ENCODE data around the gene CLDND2.

The CLDND2 gene

GRCh38 chr19:51391073-51391611, 22.3 kb upstream of the CLDND2 start:
- no peak for DNase-seq (ENCODE audit: low read depth)
- TF ChIP-seq CTCF (conservative IDR thresholded peaks at IDR 0.05; ENCODE audit: low read length) = no peak
- H3K4me3 ChIP-seq (ENCODE audit: low read length) = no peak overlapping the region

- H3K4me3 ChIP-seq (ENCODE audit: low read length) = no peak overlapping the region
- no peak for TF ChIP-seq CTCF (conservative IDR thresholded peaks at IDR 0.05; ENCODE audit: low read length)
- no peak for DNase-seq (ENCODE audit: low read depth)
These were observed 20.3 kb upstream of the CLDND2 start for GRCh38 chr19:51389143-51389542.

- TF ChIP-seq CTCF (conservative IDR thresholded peaks at IDR 0.05; ENCODE audit: low read length) = no peak
- no peak within 1 kb of the TSS for H3K4me3 ChIP-seq (ENCODE audit: low read length)
- no peak for DNase-seq (ENCODE audit: low read depth)
These were observed 19.2 kb upstream of the CLDND2 start, which contains the start of gene LIM2 for GRCh38 chr19:51387924-51388389. TSS of gene LIM2 (minus strand) at chr19:51387974. CDS start at chr19:51387443, 531 bp downstream.

- TF ChIP-seq CTCF (conservative IDR thresholded peaks at IDR 0.05; ENCODE audit: low read length) = no peak
- DNase-seq (ENCODE audit: low read depth) = no peak
- H3K4me3 ChIP-seq (ENCODE audit: low read length) = no peak overlapping the region
These were observed 18.2 kb upstream of the CLDND2 start for GRCh38 chr19:51386882-51387520.

GRCh38 chr19:51382004-51382403, 13.2 kb upstream of the CLDND2 start:
- DNase-seq (ENCODE audit: low read depth) = no peak
- H3K4me3 ChIP-seq (ENCODE audit: low read length) = no peak overlapping the region
- no peak for TF ChIP-seq CTCF (conservative IDR thresholded peaks at IDR 0.05; ENCODE audit: low read length)

- TF ChIP-seq CTCF (conservative IDR thresholded peaks at IDR 0.05; ENCODE audit: low read length) = no peak
- H3K4me3 ChIP-seq (ENCODE audit: low read length) = no peak overlapping the region
- no peak for DNase-seq (ENCODE audit: low read depth)
These were observed 11.6 kb upstream of the CLDND2 start for GRCh38 chr19:51380379-51380778.

- TF ChIP-seq CTCF (conservative IDR thresholded peaks at IDR 0.05; ENCODE audit: low read length) = no peak
- no peak overlapping the region for H3K4me3 ChIP-seq (ENCODE audit: low read length)
- no peak for DNase-seq (ENCODE audit: low read depth)
These were observed 8.6 kb upstream of the CLDND2 start for GRCh38 chr19:51377422-51377821.

All from AG10803 (cell line).